ENCODE measurements around the gene TNF. TPM values are rescaled to one million over a fixed set of nuclear protein-coding genes. Genes with fewer than 3 reads are reported as not detected.

TNF gene
- total and polyA plus RNA-seq, 2 of the 13 experiments (the other 11 are each of a cell fraction or from before 2014, with no cell fraction given) = not detected

DNA sequence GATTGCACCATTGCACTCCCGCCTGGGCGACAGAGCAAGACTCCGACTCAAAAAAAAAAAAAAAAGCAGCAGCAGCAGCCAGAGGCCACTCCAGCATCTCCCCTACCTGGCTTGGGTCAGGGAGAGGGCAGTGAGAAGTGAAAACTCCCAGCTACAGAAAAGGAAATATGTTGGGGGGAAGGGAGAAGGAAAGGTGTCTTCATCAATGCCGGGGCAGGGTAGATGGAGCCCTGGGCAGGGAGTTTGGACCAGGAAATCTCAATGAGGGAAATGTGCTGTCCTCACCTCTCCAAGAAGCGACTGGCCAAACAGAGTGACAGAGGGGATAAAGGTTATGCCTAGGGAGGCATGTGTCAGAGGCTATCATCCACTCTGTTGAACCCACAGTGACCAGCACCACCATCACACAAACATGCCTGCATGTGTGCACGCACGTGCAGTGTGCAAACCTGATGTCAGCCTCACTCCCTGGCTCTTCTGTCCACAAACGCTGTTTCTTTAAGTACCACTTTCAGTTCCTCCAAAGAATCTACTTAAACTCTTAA lies 38.8 kb downstream of the TNF start:
- no peaks in the 10 kb centered on the region for H3K9me3 ChIP-seq (ENCODE audit: low read length)
- H2AFZ ChIP-seq (ENCODE audit: low read length) = peak overlapping the region; percentile 34
- 2% methylated on average over 8 of the region's 8 CpGs for WGBS (ENCODE audit: low lambda C conversion rate)
- H3K4me2 ChIP-seq (ENCODE audit: low read depth, low read length) = peak overlapping the region; percentile 91
- H3K4me1 ChIP-seq (ENCODE audit: insufficient read depth, low read length) = peaks cover 43% of the 10 kb centered on the region
- ChIA-PET POLR2A (interaction anchor here (1.1 to 2.1 kb wide), 9 partner anchors 16 to 192 kb away, joined by 3 to 10 read pairs (median 4); partner anchors contain the start of genes APOM, BAG6 and DDX39B), CTCF (ENCODE audit: low intra/inter-chr PET ratio, low total read pairs) (interaction anchor here (1.4 kb wide), 1 partner anchor 16 kb away, joined by 3 read pairs; no protein-coding TSS in a partner anchor)
- BruUV-seq (replicated peaks) = no TSS peak
- no peaks in the 10 kb centered on the region for H3K36me3 ChIP-seq (replicated peaks in 1 of 2; ENCODE audit: control insufficient read depth in 1 of 2, insufficient read depth in 2 of 2, low read length in 2 of 2)
- in situ Hi-C loops (cut with HindIII; ENCODE audit: extremely low pct_ligation_motif_present, low pct_unique_long_range_greater_than_20kb) = no loop called here
- no peaks in the 10 kb centered on the region; a peak in 1 of 5 replicates for H3K27me3 ChIP-seq (ENCODE audit: control insufficient read depth in 1 of 2, insufficient read depth in 2 of 2, low read length in 2 of 2)
- no peaks in the 10 kb centered on the region for H3K79me2 ChIP-seq (ENCODE audit: insufficient read depth, low read length)
- no peaks in the 10 kb centered on the region for H4K20me1 ChIP-seq (ENCODE audit: insufficient read depth, low read length)
- DNase-seq (ENCODE audit: low spot score) (peak; percentile 44), FAIRE-seq (peak; percentile 85), ATAC-seq (peak; percentile 83)
- peak overlapping the region; percentile 50 for H3K9ac ChIP-seq (ENCODE audit: insufficient read depth, low read depth, low read length)
- intact Hi-C loops (cut with micrococcal nuclease; ENCODE audit: unreplicated experiment) = no loop called here
- H3K4me3 ChIP-seq (replicated peaks in 1 of 3; ENCODE audit: insufficient read depth in 1 of 3, low read depth in 2 of 3, low read length in 3 of 3) = peak overlapping the region; percentile 38 to 66 (median 50)
- peak overlapping the region; percentile 50 for H3K27ac ChIP-seq (ENCODE audit: extremely low read length, insufficient read depth, low read length)
- TF ChIP-seq NFIB (CRISPR knock-in tag; IDR thresholded peaks at IDR 0.05; ENCODE audit: borderline replicate concordance) (no peak), KAT7 (CRISPR knock-in tag; IDR thresholded peaks at IDR 0.05; ENCODE audit: borderline replicate concordance) (no peak), WIZ (CRISPR knock-in tag; IDR thresholded peaks at IDR 0.05) (no peak), NFE2L2 (IDR thresholded peaks at IDR 0.05; ENCODE audit: low read length) (no peak), ASH2L (IDR thresholded peaks at IDR 0.05; ENCODE audit: insufficient read length, low read depth, low read length) (no peak), ZNF570 (CRISPR knock-in tag; IDR thresholded peaks at IDR 0.05; ENCODE audit: borderline replicate concordance) (no peak), ZNF260 (CRISPR knock-in tag; IDR thresholded peaks at IDR 0.05; ENCODE audit: borderline replicate concordance, low read depth) (no peak), PHB2 (IDR thresholded peaks at IDR 0.05; ENCODE audit: partially characterized antibody) (no peak), XBP1 (CRISPR knock-in tag; IDR thresholded peaks at IDR 0.05) (no peak), BHLHE40 (IDR thresholded peaks at IDR 0.05; ENCODE audit: low read length) (peak; percentile 15; the same call in 1 of the 2 replicates), RBM39 (IDR thresholded peaks at IDR 0.05; ENCODE audit: low read depth, low read length, poor library complexity, severe bottlenecking) (no peak), ZKSCAN1 (IDR thresholded peaks at IDR 0.05; ENCODE audit: low read length) (no peak), KDM1A (CRISPR knock-in tag; IDR thresholded peaks at IDR 0.05) (no peak), ZFP62 (CRISPR knock-in tag; IDR thresholded peaks at IDR 0.05) (no peak), MATR3 (CRISPR knock-in tag; IDR thresholded peaks at IDR 0.05) (no peak), ZNF337 (CRISPR knock-in tag; IDR thresholded peaks at IDR 0.05; ENCODE audit: borderline replicate concordance, low read depth) (no peak), NR3C1 (CRISPR knock-in tag; IDR thresholded peaks at IDR 0.05) (no peak)
- TF ChIP-seq, protein P1, sequence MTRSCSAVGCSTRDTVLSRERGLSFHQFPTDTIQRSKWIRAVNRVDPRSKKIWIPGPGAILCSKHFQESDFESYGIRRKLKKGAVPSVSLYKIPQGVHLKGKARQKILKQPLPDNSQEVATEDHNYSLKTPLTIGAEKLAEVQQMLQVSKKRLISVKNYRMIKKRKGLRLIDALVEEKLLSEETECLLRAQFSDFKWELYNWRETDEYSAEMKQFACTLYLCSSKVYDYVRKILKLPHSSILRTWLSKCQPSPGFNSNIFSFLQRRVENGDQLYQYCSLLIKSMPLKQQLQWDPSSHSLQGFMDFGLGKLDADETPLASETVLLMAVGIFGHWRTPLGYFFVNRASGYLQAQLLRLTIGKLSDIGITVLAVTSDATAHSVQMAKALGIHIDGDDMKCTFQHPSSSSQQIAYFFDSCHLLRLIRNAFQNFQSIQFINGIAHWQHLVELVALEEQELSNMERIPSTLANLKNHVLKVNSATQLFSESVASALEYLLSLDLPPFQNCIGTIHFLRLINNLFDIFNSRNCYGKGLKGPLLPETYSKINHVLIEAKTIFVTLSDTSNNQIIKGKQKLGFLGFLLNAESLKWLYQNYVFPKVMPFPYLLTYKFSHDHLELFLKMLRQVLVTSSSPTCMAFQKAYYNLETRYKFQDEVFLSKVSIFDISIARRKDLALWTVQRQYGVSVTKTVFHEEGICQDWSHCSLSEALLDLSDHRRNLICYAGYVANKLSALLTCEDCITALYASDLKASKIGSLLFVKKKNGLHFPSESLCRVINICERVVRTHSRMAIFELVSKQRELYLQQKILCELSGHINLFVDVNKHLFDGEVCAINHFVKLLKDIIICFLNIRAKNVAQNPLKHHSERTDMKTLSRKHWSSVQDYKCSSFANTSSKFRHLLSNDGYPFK (CRISPR knock-in tag; IDR thresholded peaks at IDR 0.05; ENCODE audit: borderline replicate concordance) = peak; percentile 54; the same call in 1 of the 2 replicates
- TF ChIP-seq, protein P2, sequence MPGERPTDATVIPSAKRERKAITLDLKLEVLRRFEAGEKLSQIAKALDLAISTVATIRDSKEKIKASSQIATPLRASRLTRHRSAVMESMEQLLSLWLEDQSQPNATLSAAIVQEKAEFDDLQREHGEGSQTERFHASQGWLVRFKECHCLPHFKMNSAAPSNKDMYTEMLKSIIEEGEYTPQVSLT (CRISPR knock-in tag; IDR thresholded peaks at IDR 0.05; ENCODE audit: borderline replicate concordance, low read depth) = no peak
- TF ChIP-seq, protein P3, sequence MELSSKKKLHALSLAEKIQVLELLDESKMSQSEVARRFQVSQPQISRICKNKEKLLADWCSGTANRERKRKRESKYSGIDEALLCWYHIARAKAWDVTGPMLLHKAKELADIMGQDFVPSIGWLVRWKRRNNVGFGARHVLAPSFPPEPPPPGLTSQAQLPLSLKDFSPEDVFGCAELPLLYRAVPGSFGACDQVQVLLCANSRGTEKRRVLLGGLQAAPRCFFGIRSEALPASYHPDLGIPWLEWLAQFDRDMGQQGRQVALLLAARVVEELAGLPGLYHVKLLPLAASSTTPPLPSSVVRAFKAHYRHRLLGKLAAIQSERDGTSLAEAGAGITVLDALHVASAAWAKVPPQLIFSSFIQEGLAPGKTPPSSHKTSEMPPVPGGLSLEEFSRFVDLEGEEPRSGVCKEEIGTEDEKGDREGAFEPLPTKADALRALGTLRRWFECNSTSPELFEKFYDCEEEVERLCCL (CRISPR knock-in tag; IDR thresholded peaks at IDR 0.05; ENCODE audit: borderline replicate concordance) = no peak
